VCaP (cell line): ENCODE results near the gene TNRC6A.

Experiments
- H3K27ac ChIP-seq: fragments of 450-650 bp; 2 replicates; pipeline ENCODE4 v1.5.1; 2017
- TF ChIP-seq, protein P1 (sequence below): fragments of 450-650 bp; conservative IDR thresholded peaks from 2 replicates; pipeline ENCODE4 v1.5.1; 2017; ENCODE audit warnings: mild to moderate bottlenecking, moderate library complexity

TNRC6A gene

DNA sequence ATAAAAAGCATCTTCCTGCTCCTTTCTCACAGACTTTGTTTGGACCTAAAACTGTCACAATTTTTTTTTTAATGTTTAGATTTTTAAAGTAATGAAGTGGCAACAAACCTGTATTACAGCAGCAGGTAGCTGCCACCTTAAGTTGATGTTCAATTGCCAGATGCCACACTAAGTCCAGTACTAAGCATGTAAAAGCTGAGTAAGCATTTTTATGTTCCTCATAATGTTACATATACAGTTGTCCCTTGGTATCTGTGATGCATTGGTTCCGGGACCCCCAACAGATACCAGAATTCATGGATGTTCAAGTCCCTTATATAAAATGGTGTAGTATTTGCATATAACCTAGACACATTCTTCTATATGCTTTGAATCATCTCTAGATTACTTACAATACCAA lies 45.1 kb downstream of the TNRC6A start:
- peak overlapping the region; percentile 73 for H3K27ac ChIP-seq
- TF ChIP-seq, protein P1, sequence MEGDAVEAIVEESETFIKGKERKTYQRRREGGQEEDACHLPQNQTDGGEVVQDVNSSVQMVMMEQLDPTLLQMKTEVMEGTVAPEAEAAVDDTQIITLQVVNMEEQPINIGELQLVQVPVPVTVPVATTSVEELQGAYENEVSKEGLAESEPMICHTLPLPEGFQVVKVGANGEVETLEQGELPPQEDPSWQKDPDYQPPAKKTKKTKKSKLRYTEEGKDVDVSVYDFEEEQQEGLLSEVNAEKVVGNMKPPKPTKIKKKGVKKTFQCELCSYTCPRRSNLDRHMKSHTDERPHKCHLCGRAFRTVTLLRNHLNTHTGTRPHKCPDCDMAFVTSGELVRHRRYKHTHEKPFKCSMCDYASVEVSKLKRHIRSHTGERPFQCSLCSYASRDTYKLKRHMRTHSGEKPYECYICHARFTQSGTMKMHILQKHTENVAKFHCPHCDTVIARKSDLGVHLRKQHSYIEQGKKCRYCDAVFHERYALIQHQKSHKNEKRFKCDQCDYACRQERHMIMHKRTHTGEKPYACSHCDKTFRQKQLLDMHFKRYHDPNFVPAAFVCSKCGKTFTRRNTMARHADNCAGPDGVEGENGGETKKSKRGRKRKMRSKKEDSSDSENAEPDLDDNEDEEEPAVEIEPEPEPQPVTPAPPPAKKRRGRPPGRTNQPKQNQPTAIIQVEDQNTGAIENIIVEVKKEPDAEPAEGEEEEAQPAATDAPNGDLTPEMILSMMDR = no peak

DNA sequence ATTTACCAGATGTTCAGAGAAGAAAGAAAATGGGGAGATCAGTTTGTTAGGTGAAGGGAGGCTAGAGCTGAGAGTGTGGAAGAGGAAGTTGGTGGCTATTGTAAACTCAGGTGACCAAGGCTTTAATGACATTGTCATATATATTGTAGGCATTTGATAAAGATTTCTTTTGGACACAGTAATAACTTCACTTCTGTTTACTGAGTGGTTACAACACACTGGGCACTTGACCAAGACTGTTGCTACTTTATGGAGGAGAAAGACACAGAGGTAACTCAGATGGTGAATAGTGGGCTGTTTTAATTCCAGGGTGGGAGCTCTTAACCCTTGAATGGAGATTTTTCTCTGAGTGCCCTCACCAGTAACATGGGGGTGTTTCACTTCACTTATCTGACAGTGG lies 46.0 kb downstream of the TNRC6A start:
- TF ChIP-seq, protein P1 = no peak
- peak overlapping the region; percentile 73 for H3K27ac ChIP-seq

DNA sequence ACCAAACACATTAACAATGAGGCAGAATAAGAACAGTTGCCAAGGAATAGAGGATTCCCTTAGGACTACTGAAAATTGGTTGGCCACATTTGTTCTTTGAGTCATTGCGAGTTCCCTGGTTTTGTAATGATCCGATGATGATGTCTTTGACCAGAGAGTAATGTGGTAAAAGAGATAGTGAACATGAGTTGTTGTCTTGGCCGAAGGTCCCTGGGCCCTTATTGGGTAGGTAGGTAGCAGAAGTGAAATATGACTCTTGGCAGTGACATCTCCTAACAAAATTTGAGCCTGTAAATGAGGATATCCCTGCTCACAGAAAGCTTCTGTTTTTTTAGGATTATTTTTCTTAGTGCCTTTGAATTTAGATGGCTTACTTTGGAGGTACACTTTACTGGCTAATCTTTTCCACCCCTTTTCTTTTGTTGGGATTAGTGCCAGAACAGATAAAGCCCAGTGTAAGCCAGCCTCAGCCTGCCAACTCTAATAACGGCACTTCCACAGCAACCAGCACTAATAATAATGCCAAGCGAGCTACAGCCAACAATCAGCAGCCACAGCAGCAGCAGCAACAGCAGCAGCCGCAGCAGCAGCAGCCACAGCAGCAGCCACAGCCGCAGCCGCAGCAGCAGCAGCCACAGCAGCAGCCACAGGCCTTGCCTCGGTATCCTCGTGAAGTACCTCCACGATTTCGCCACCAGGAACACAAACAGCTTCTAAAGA lies 47.2 kb downstream of the TNRC6A start:
- H3K27ac ChIP-seq = peak overlapping the region; percentile 73
- TF ChIP-seq, protein P1 = no peak

DNA sequence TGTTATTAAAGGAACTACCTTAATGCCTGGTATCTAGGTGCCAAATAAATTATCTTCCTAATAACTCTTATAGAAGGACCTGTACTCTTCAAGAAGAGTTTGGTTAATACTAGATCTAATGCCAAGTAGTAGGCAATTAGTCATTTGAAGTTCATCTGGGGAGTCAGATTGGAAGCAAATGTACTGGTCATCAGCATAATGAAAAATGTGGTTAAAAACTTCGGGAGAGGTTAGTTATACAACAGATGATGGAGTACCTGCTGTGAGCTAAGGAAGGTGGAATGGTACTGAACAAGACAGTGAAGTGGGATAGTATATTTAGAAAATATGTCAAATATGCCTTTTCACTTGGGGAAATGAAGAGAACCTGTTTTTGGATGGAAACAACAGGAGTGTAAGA lies 49.2 kb downstream of the TNRC6A start:
- TF ChIP-seq, protein P1 = no peak
- no peak overlapping the region for H3K27ac ChIP-seq

DNA sequence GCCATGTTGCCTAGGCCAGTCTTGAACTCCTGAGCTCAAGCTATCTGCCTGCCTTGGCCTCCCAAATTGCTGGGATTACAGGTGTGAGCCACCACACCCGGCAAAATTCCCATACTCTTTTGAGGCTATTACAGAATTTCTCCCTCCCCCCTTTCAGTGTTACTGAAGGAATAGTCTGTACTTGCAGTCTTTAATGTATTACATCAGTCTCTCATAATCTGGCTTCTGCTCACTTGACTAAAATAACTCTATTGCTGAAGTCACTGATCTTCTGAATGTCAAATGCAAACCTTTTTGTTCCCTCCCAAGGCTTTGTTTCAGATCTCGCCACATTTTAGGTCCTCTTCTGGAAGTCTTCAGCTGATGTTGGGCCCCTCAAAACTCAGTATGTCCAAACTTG lies 51.8 kb downstream of the TNRC6A start:
- H3K27ac ChIP-seq = no peak overlapping the region
- TF ChIP-seq, protein P1 = no peak

DNA sequence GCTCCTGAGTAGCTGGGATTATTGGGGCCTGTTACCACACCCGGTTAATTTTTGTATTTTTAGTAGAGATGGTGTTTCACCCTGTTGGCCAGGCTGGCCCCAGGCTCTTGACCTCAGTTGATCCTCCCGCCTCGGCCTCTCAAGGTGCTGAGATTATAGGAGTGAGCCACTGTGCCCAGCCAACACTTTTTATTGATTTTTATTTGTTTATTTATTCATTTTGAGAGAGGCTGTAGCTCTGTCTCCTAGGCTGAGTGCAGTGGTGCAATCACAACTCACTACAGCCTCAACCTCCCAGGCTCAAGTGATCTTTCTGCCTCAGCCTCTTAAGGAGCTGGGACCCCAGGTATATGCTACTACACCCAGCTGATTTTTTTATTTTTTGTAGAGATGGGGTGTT lies 54.7 kb downstream of the TNRC6A start:
- TF ChIP-seq, protein P1 = no peak

DNA sequence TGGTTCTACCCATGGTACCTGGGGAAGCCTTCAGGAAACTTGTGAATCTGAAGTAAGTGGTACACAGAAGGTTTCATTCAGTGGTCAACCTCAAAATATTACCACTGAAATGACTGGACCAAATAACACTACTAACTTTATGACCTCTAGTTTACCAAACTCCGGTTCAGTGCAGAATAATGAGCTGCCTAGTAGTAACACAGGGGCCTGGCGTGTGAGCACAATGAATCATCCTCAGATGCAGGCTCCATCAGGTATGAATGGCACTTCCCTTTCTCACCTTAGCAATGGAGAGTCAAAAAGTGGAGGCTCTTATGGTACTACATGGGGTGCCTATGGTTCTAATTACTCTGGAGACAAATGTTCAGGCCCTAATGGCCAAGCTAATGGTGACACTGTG lies 60.4 kb downstream of the TNRC6A start:
- H3K27ac ChIP-seq = no peak overlapping the region
- TF ChIP-seq, protein P1 = no peak

More for the DNA sequence above, 54.7 kb downstream of the TNRC6A start:
- H3K27ac ChIP-seq = peak overlapping the region; percentile 10; the same call in 1 of the 2 replicates
